ENCODE measurements around the gene CHST3. TPM values are rescaled to one million over a fixed set of nuclear protein-coding genes. Genes with fewer than 3 reads are reported as not detected.

Gene CHST3
- total RNA-seq, 1 donor, result 58.3 TPM

GRCh38 chr10:72011468-72011867 lies 47.3 kb downstream of the CHST3 start:
- no peak overlapping the region for H3K4me3 ChIP-seq (ENCODE audit: low read depth, low read length)
- DNase-seq (ENCODE audit: low read depth), result no peak
- no peak for TF ChIP-seq CTCF (IDR thresholded peaks at IDR 0.05; ENCODE audit: insufficient read depth, low read depth, low read length)

GRCh38 chr10:72011976-72012512 lies 47.8 kb downstream of the CHST3 start:
- no peak for TF ChIP-seq CTCF (IDR thresholded peaks at IDR 0.05; ENCODE audit: insufficient read depth, low read depth, low read length)
- H3K4me3 ChIP-seq (ENCODE audit: low read depth, low read length), result no peak overlapping the region
- no peak for DNase-seq (ENCODE audit: low read depth)

- DNase-seq (ENCODE audit: low read depth), result no peak
- no peak for TF ChIP-seq CTCF (IDR thresholded peaks at IDR 0.05; ENCODE audit: insufficient read depth, low read depth, low read length)
Observed at GRCh38 chr10:72012796-72013195, 48.6 kb downstream of the CHST3 start.

GRCh38 chr10:72013202-72013945 lies 49.2 kb downstream of the CHST3 start:
- no peak for DNase-seq (ENCODE audit: low read depth)
- TF ChIP-seq CTCF (IDR thresholded peaks at IDR 0.05; ENCODE audit: insufficient read depth, low read depth, low read length), result no peak
- no peak overlapping the region for H3K4me3 ChIP-seq (ENCODE audit: low read depth, low read length)

More at GRCh38 chr10:72012796-72013195, 48.6 kb downstream of the CHST3 start:
- no peak overlapping the region for H3K4me3 ChIP-seq (ENCODE audit: low read depth, low read length)

GRCh38 chr10:72014197-72014596 lies 50.0 kb downstream of the CHST3 start:
- no peak overlapping the region for H3K4me3 ChIP-seq (ENCODE audit: low read depth, low read length)
- no peak for TF ChIP-seq CTCF (IDR thresholded peaks at IDR 0.05; ENCODE audit: insufficient read depth, low read depth, low read length)
- DNase-seq (ENCODE audit: low read depth), result no peak

GRCh38 chr10:72014785-72015480 lies 50.7 kb downstream of the CHST3 start:
- TF ChIP-seq CTCF (IDR thresholded peaks at IDR 0.05; ENCODE audit: insufficient read depth, low read depth, low read length), result no peak
- DNase-seq (ENCODE audit: low read depth), result no peak
- H3K4me3 ChIP-seq (ENCODE audit: low read depth, low read length), result no peak overlapping the region
